Left lung (tissue), 10 donors: ENCODE data around the gene CFAP298. TPM values are rescaled to one million over a fixed set of nuclear protein-coding genes. Genes with fewer than 3 reads are reported as not detected.
A peak's percentile ranks its signal among the peaks of the same experiment; 100 is the strongest.

ENCODE experiments used
- ATAC-seq: fragments of 200-7000 bp; cut with Tn5 transposase; one replicate; pipeline ENCODE4 v1.9.1; 2020; ENCODE audit warnings: moderate library complexity
- DNase-seq, 4 donors: peaks; one replicate each; pipeline ENCODE4 v3.0.0-alpha.2; 2013 to 2020
- H3K27ac ChIP-seq, 2 donors: fragments of 200-600 bp; sonication (generic) in 1 of 2; one replicate each; pipeline versions ENCODE4 v1.5.0 to v1.8.0; 2020 to 2021
- H3K27me3 ChIP-seq, 2 donors: fragments of 200-600 bp; sonication (generic) in 1 of 2; one replicate each; pipeline versions ENCODE4 v1.5.0 to v1.8.0; 2020 to 2021
- H3K36me3 ChIP-seq, 2 donors: fragments of 200-600 bp; sonication (generic) in 1 of 2; one replicate each; pipeline versions ENCODE4 v1.5.0 to v1.8.0; 2020 to 2021
- H3K4me1 ChIP-seq, 2 donors: fragments of 200-600 bp; one replicate each; pipeline ENCODE4 v1.8.0; 2021
- H3K4me3 ChIP-seq, 2 donors: fragments of 200-600 bp; sonication (generic) in 1 of 2; one replicate each; pipeline versions ENCODE4 v1.5.0 to v1.8.0; 2020 to 2021; ENCODE audit warnings: mild to moderate bottlenecking in 1 of 2
- H3K9me3 ChIP-seq, 2 donors: fragments of 200-600 bp; sonication (generic) in 1 of 2; one replicate each; pipeline versions ENCODE4 v1.5.0 to v1.8.0; 2020 to 2021
- intact Hi-C, 2 donors: fragments of 100-400 bp; cut with DNase I; formaldehyde crosslinking; loops; one replicate each; pipeline versions ENCODE4 v1.11.2 to v1.14.2; 2022
- polyA plus RNA-seq, 6 donors: library from polyadenylated mRNA; unstranded; fragments of 120-200 nt; gene quantifications; one replicate each; pipeline ENCODE4 v1.2.1, GENCODE V29; 2013; ENCODE audit not compliant: insufficient read length in 6 of 6
- total RNA-seq, 2 donors: library from RNA; stranded (reverse); fragmentation: NEBNext Ultra II Directional; extraction: Animal tissue kit (Norgen Biotek cat#: 25700); gene quantifications; one replicate each; pipeline ENCODE4 v1.2.1, GENCODE V29; 2021
- TF ChIP-seq, protein P1 (sequence below), 2 donors: fragments of 200-600 bp; sonication (generic) in 1 of 2; IDR thresholded peaks; one replicate each; pipeline versions ENCODE4 v1.5.0 to v1.8.0; 2021; ENCODE audit warnings: antibody characterized with exemption in 2 of 2
- donor health status: DM: no; HTN: yes; CAD: no.
- donor health status: DM: no; HTN: no; CAD: no.

The CFAP298 gene
- total and polyA plus RNA-seq, 8 donors = 31.5 to 71.0 (median 46.9) TPM

DNA sequence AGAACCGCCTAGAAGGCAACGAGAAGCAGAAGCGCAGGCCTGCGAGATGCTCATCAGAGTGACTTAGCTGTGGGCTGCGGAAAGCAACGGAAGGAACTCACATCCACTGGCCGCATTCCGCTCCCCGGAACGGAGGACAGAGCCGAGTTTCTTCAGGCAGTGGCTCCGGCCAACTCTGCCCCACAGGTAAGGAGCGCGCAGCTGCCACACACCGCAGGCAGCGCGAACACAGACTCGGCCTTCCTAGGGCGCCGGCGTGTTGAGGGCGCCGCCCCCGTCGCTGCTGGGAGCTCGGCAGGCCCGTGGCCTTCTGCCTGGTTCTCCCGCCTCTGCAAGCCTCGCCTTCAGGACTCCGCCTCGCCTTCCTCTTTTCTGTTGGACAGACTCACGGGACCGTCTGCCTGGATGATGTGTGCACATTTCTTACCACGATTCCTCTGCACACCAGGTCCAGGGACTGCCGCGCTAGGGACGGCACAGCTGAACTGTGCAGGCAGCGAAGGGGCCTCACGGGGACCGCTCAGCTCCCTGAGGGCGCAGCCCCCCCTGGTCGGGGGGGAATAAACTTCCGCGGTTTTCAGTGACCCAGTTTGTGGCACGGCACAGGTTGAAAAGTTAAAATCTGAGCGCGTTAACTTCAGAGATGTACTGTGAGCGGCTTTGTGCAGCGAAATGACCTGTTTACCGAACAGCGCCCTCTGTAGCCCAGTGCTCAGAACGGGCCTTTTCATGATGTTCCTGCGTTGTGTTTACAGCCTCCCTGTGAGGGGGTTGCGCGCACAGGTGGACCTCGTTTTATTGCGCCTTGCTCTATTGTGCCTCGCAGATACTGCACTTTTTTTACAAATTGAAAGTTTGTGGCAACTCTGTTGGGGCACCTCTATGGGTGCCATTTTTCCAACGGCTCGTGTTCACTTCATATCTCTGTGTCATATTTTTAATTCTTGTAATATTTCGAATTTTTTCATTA, 42.6 kb downstream of the CFAP298 start:
- ATAC-seq (peak; percentile 97), DNase-seq (peak; percentile 72 to 91 (median 82))
- Histone ChIP-seq H3K27ac (peak overlapping the region; percentile 78 to 87), H3K27me3 (peaks cover 0 to 5% of the 10 kb centered on the region in 2 donors), H3K4me1 (peaks cover 0 to 16% of the 10 kb centered on the region in 2 donors), H3K36me3 (no peaks in the 10 kb centered on the region), H3K9me3 (peaks cover 0 to 4% of the 10 kb centered on the region in 2 donors), H3K4me3 (peak overlapping the region; percentile 49)
- intact Hi-C loops = no loop called here
- TF ChIP-seq, protein P1, sequence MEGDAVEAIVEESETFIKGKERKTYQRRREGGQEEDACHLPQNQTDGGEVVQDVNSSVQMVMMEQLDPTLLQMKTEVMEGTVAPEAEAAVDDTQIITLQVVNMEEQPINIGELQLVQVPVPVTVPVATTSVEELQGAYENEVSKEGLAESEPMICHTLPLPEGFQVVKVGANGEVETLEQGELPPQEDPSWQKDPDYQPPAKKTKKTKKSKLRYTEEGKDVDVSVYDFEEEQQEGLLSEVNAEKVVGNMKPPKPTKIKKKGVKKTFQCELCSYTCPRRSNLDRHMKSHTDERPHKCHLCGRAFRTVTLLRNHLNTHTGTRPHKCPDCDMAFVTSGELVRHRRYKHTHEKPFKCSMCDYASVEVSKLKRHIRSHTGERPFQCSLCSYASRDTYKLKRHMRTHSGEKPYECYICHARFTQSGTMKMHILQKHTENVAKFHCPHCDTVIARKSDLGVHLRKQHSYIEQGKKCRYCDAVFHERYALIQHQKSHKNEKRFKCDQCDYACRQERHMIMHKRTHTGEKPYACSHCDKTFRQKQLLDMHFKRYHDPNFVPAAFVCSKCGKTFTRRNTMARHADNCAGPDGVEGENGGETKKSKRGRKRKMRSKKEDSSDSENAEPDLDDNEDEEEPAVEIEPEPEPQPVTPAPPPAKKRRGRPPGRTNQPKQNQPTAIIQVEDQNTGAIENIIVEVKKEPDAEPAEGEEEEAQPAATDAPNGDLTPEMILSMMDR (IDR thresholded peaks at IDR 0.05) = peak; percentile 77 to 81

DNA sequence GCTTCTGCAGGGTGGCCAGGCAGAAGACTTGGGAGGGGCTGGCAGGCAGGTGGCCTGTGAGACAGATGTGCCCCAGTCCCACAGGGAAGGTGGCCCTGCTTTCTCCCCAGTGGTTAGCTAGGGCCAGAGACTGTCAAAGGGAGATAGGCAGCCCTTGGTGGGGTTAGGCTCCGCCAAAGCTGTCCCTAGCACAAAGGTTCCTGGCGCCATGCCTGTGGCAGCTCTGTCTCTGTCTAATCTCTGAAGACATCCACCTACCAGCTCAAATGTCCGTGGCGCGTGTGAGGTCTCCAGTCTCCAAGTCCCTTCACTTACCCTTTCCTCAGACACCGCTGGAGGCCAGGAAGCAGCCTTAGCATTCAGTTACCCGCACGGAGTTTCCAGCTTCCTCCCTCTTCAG, 44.6 kb downstream of the CFAP298 start:
- Histone ChIP-seq H3K4me3 (no peak overlapping the region), H3K9me3 (peaks cover 0 to 6% of the 10 kb centered on the region in 2 donors), H3K36me3 (no peaks in the 10 kb centered on the region), H3K27ac (no peak overlapping the region), H3K4me1 (peaks cover 0 to 16% of the 10 kb centered on the region in 2 donors), H3K27me3 (peaks cover 0 to 2% of the 10 kb centered on the region in 2 donors)
- DNase-seq = no peak
- TF ChIP-seq, protein P1 (IDR thresholded peaks at IDR 0.05) = no peak
- intact Hi-C loops = no loop called here
- ATAC-seq = no peak

DNA sequence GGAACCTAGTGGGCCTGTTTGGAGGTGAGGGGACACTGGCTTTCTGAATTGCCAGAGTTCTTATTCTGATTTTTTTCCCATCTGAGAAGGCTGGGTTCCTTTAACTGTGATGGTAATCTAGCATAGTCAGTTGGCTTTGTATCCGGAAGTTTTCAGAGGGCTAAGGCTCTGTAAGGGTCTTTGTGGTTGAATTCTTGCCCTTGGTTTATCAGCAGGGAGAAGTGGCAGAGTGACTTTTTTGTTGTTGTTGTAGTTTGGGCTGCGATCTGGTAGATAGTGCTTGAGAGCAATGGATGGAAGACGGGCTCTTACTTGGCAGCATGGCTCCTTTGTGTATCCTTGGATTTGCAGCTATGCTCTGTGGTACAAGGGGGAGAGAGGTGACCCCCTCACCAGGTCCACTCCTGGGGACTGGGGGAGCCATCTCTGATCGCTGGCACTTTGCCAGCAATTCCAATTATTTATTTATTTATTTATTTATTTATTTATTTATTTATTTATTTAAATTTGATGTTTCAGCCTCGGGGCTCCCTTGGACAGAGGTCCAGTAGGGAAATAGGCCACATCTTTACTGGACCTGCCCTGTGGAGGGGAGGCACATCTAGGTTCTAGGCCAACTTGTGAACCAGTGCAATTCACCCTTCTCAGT, 45.3 kb downstream of the CFAP298 start:
- DNase-seq = no peak
- no peaks in the 10 kb centered on the region for H3K27me3 ChIP-seq
- no peaks in the 10 kb centered on the region for H3K36me3 ChIP-seq
- no peak overlapping the region for H3K27ac ChIP-seq
- intact Hi-C loops = no loop called here
- no peak for ATAC-seq
- no peak overlapping the region for H3K4me3 ChIP-seq
- H3K9me3 ChIP-seq = peaks cover 0 to 6% of the 10 kb centered on the region in 2 donors
- TF ChIP-seq, protein P1 (IDR thresholded peaks at IDR 0.05) = no peak
- peaks cover 0 to 16% of the 10 kb centered on the region in 2 donors for H3K4me1 ChIP-seq

DNA sequence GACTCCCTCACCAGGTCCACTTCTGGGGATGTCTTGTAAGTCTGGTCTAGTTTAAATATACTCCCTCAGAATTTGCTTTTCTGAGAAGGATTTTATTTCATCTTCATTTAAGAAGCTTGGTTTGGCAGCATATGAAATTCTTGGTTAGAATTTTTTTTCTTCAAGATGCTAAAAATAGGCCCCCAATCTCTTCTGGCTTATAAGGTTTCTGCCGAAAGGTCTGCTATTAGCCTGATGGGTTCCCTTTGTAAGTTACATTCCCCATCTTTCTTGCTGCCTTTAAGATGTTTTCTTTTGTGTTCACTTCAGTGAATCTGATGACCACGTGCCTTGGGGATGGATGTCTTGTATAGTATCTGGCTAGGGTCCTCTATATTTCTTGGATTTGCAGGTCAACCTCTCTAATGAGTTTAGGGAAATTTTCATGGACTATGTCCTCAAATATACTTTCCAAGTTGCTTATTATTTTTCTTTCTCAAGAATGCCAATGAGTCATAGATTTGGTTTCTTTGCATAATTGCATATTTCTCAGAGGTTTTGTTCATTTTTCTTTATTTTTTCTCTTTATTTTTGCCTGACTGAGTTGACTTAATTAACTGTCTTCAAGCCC, 46.2 kb downstream of the CFAP298 start:
- no peak overlapping the region for H3K4me3 ChIP-seq
- H3K27me3 ChIP-seq = no peaks in the 10 kb centered on the region
- H3K27ac ChIP-seq = no peak overlapping the region
- peaks cover 0 to 16% of the 10 kb centered on the region in 2 donors for H3K4me1 ChIP-seq
- intact Hi-C loops = no loop called here
- DNase-seq (no peak), ATAC-seq (no peak)
- TF ChIP-seq, protein P1 (IDR thresholded peaks at IDR 0.05) = no peak
- H3K9me3 ChIP-seq = peaks cover 0 to 6% of the 10 kb centered on the region in 2 donors
- H3K36me3 ChIP-seq = no peaks in the 10 kb centered on the region
